Dermis blood vessel endothelial cell (primary cell): ENCODE results near the gene STARD9. TPM values are rescaled to one million over a fixed set of nuclear protein-coding genes. Genes with fewer than 3 reads are reported as not detected.
"Not testable (repeated sequence)": the region's sequence is repeated elsewhere in the genome, so short reads cannot be mapped to it uniquely, and the experiment has no call there.

Experiments used
- DNase-seq: peaks from one replicate; pipeline ENCODE4 v3.0.0; 2010
- total RNA-seq: library from RNA; depleted of rRNA; stranded (reverse); fragments of >200 nt; gene quantifications from 2 replicates; pipeline ENCODE4 v1.2.3, GENCODE V29; 2014

STARD9 gene
- total RNA-seq, 1 donor from 2014 or later, result 35.4 TPM

- no peak for DNase-seq
These were observed 15.3 kb downstream of the STARD9 start for GRCh38 chr15:42590619-42591237.

DNA sequence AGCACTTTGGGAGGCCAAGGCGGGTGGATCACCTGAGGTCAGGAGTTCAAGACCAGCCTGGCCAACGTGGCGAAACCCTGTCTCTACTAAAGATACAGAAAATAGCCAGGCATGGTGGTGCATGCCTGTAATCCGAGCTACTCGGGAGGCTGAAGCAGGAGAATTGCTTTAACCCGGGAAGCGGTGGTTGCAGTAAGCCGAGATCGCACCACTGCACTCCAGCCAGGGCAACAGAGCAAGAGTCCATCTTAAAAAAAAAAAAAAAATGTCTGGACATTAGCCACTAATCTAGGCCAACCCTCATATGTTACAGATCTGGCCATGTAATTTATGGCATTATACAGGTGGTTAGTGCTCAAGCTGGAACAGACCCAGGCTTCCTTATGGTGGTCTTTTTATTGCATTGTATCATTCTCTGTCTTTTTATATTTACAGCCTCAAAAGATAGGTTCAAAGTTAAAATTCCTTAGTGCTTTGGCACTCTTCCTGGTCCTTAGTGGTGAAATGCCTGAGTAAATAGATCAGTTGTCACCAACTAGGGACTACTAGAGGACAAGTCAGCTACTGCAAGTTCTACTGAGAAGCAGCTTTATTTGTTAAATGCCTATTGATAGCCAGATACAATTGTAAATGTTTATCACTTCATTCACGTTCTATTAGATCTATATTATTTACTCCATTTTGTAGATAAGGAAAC lies 16.0 kb downstream of the STARD9 start:
- DNase-seq, result peak; percentile 53

- DNase-seq, result no peak
These were observed 17.3 kb downstream of the STARD9 start for GRCh38 chr15:42592716-42593115.

GRCh38 chr15:42593143-42593542 lies 17.7 kb downstream of the STARD9 start:
- DNase-seq, result peak; percentile 31

- DNase-seq, result no peak
These were observed 18.7 kb downstream of the STARD9 start for GRCh38 chr15:42594095-42594494.

DNA sequence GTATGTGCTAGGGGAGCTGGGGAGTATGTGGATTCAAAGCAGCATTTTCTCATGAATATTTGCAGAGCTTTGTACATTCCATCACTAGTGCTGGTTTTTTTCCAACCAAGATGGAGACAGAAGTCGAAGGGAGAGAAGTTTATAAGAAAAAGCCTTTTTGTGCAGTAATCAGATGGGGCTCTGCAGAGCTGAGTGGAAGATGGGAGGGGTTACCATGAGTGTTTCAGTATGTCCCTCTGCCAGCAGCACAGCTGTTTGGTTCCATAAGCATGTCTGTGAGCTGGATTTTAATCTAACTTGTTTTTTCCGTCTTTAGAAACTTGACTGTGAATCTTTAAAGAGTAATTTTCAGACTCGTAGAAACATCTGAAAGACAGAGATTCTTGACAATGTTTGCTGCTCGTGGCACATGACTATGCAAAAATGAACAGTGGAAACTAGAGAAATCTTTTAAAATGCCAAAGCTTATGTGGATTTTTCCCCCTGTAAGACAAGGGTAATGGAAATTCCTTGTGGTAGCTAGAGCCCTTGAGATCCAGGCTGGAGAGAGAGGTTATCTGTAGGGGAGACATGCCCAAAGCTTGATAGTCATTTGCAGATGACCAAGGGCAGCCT lies 20.3 kb downstream of the STARD9 start:
- DNase-seq, result no peak

GRCh38 chr15:42601316-42601715 lies 25.9 kb downstream of the STARD9 start:
- DNase-seq, result not testable (repeated sequence)

DNA sequence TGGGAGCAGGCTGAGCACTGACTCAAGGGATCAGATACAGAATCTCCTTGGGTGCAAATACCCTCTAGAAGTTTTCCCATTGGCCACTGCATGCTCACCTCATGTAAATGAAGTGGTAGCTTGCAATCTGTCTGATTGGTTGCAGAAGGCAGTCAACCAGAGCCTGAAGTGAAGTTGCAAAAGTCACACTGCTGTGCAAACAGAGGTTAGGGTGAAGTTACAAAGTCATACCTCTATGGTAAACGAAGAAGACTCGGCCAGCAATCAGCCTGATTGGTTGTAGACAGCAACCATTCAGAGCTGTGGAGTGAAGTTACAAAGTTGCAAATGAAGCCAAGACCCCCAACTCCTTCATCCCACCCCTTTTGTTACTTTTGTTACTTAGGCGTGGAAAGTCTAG lies 27.1 kb downstream of the STARD9 start:
- DNase-seq, result no peak

DNA sequence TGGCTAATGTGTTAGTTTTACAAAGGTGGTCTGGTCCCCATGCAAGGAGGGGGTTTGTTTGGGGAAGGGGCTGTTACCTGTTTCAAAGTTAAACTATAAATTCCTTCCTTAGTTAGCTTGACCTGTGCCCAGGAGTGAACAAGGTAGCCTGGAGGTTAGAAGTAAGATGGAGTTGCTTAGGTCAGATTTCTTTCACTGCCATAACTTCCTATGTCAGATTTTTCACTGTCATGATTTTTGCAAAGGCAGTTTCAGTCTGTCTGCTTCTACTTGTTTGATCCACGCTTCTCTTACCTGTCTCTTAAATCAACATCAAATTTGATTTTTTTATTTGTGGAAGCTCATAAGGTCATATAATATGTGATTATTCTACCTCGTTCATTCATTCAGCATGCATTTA lies 28.6 kb downstream of the STARD9 start:
- no peak for DNase-seq

DNA sequence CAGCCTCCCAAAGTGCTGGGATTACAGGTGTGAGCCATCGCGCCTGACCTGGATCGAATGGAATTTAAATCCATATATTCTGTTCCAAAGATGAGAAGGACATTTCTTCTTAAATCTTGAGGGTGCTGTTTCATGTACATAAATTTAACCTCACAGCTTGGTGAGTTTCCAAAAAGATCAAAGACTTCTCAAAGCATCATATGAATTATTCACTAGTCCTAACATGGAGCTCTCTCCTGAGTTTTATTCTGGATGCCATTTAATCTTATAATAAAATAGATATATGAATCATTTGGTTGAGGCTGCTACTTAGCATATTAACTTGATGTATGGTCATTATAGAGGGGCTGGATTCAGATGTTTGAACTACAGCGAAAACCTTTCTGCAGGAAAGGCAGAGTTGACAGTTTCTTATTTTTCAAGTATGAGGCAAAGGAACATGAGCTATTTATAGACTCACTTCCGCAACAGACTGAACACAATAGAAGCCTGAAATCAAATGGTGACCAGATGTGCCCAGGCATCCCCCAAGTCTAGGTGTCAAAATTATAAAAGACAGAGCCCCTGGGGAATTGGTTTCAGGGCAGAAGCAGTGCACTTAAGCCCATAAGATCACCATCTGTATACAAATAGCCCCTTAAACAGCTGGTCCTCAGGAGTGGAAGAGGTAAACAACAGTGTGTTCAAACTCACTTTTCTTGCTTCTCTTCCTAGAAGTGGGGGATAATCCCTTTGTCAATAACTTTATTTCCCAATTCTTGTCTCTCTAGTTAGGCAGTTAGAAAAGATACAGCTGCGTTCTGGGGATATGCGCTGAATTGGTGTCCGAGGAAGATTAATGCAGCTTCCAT lies 29.7 kb downstream of the STARD9 start:
- peak; percentile 84 for DNase-seq

GRCh38 chr15:42605796-42606195 lies 30.4 kb downstream of the STARD9 start:
- DNase-seq, result no peak

GRCh38 chr15:42608110-42608531 lies 32.7 kb downstream of the STARD9 start:
- peak; percentile 93 for DNase-seq

DNA sequence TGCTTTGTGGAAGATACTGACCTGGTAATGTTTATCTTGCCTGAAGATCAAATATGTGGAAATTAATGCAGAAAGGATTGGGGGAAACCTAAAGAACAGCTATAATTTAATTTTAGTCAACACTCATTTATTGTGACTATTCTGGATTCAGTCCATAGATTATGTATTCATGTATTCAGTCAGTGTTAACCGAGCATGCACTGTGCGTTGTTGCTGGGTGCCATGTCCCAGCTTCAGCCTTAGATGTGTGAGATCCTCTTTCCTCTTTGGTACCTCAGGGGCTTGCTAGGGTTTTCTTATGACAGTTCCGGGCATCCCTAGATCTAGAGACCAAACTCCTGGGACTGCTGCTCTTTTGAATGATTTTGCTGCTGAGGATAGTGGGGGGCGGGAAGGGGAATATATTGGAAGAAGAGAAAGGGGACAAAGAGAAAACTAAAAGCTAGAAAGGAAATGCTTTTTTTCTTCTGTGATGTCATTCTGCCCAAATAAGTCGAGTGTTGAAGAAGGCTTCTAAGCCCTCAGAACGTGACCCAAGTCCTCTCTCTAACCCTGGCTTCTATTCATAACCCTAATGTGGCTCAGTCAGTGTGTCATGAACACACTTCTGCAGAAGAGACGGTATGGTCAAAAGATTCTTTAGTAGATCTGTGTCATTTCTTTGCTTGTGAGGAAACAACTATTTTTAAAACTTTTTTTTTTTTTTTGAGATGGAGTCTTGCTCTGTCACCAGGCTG lies 33.5 kb downstream of the STARD9 start:
- peak; percentile 32 for DNase-seq

DNA sequence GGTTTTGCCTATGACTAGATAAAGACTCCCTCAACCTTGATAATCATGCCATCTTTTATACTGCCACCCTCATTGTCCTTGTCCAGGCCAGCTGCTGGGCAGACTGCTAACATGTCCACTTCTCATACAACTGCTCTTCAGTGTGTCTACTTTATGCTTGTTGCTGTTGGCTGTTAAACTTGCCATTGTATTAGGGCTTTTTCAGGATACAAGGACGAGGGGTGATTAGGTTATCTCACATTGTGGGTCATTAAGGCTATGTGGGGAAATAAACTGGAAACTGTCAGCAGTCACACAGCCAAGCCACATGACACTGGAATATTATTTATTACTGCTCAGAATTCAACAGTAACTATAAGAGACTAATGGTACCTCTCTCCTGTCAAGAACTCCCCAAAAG lies 36.1 kb downstream of the STARD9 start:
- DNase-seq, result peak; percentile 78

DNA sequence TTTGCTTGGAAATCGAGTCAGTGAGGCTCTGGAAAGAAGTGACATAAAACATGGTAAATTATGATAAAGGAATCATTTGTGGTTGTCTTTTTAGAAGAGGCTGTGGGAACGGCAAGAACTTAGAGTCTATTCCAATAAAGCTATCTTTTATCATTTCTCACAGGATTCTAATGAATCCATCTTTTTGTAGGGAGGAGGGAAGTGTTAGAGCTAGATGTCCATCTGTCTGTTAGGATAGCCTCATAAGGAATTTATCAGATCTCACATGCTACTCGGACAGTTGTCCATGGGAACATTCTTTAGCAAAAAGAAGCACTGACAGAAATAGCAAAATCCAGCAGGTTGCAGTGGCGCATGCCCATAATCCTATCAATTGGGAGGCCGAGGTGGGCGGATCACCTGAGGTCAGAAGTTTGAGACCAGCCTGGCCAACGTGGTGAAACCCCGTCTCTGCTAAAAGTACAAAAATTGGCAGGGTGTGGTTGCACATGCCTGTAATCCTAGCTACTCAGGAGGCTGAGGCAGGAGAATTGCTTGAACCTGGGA lies 37.0 kb downstream of the STARD9 start:
- no peak for DNase-seq

GRCh38 chr15:42616107-42616506 lies 40.7 kb downstream of the STARD9 start:
- peak; percentile 11 for DNase-seq

DNA sequence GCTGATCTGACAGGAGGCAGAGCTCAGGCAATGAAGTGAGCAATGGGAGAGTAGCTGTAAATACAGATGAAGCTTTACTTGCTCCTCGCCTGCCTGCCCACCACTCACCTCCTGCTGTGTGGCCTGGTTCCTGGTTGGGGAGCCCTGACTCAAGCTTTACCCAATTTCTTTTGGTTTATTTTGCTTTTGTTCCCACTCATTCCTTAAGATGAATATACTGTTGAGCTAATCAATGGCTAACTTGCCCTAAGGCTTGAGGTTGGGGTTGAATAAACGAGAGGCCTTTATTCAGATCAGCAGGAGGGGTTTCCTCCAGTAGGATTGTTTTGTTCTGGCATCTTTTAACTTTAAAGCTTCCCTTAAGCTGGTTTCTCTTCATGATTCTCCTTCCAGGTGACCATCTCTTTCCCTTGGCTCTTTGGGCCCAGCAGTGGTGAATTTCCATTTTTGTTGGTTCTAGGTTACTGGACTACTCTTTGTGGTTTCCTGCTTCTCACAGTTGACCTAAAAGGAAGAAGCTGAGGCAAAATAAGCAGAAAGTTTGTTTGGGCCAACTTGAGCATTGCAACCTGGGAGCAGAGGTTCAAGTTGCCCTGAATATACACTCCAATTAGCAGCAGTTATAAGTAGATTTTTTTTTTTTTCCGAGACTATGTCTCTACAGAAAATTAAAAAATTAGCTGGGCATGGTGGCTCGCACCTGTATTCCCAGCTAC lies 44.4 kb downstream of the STARD9 start:
- DNase-seq, result no peak

GRCh38 chr15:42621386-42621785 lies 46.0 kb downstream of the STARD9 start:
- no peak for DNase-seq

DNA sequence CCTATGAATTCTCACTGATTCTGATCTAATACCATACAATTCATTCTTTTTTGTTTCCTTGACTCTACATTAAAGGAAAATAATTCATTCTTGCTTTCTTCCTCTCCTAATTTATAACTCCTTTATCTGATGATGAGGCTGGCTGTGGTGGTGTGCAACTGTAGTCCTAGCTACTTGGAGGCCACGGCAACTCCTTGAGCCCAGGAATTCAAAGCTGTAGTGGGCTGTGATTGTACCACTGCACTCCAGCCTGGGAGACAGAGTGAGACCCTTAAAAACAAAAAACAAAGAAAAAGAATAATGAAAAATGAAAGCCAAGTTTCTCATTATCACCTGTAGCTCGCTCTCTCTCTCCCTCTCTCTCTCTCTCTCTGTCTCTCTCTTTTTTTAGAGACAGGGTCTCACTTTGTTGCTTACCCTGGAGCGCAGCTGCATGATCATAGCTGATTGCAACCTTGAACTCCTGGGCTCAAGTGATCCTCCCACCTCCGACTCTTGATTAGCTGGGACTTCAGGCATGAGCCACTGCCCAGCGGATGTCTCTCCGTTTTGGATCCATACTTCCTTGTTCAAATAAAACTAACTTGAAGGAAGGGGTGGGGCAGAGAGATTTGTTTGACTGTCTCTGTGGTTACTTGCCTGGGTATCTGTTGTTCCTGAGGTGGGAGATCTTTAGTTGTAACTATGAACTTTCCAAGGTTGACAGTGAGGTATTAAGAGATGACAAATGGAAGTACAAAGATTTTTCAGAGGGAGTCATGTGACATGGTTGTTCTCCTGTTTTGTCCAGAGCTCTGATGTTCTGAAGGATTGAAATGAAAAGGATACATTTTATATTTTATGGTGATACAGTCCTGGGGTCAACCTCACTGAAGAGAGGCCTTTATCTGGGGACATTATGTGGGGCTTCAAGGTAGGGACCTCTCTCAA lies 46.9 kb downstream of the STARD9 start:
- no peak for DNase-seq

DNA sequence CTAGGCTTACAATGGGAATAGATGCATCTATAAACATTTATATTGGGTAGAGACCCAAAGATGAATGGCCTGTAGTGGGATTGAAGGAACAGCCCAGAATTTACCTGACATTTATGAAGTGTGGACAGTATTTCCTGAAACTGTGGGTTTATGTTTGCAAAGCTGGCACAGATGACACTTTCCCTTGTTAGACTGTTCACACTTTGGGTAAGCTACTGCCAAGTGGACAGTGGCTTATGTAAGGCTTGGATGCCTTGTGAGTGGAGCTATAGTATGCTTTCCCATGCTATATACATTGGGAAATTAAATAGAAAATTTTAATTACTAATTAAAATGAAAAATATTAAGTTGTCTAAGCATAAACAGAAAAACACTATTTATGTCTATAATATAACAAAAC lies 48.5 kb downstream of the STARD9 start:
- DNase-seq, result no peak
